ENCODE measurements around the gene AP5Z1.

DNA sequence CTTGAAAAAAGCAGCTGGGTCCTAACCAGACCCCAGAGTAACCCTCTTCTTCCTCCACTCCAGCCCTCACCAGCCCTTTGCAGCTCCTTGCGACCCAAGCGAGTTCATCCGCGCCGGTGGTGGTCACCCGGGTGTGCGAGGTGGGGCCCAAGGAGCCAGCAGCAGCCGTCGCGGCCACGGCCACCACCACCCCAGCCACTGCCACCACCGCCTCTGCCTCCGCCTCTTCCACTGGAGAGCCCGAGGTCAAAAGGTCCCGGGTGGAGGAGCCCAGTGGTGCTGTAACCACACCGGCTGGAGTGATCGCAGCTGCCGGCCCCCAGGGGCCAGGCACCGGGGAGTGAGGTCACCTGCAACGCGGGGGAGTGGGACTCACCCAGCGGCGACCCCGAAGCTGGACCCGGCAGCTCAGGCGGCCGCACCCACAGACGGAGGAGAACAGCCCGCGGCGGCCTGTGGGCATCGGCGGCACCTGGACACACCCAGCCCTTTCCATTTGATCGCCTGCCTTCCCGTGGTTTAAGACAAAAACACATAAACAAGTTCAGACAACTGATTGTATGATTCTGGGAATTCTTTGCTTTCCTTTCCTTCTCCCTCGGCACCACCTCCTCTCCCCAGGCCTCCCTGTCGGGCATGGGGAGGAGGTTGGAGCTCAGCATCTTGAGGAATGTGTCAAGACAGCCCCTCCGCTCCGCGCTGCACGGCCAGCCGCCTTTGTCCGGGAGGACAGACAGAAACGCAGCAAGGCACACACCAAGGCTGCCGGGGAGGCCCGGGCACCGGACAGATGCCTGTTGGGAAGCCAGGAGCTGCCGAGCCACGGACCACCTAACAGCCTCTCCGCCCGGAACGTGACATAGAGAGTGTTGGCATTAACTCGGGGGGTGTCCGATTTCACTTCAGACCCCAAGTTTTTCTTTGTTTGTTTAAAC lies 13.0 kb upstream of the AP5Z1 start:
- TF ChIP-seq CTCF (IDR thresholded peaks at IDR 0.05) (no peak), POLR2AphosphoS5 (IDR thresholded peaks at IDR 0.05) (no peak)

Measured in transverse colon (tissue), 4 donors.